NCI-H1694 treated with DMSO at 0.1 percent for 48 hours (cell line): ENCODE measurements around the gene SCAMP3.
"Not testable (repeated sequence)": the region's sequence is repeated elsewhere in the genome, so short reads cannot be mapped to it uniquely, and the experiment has no call there.

ENCODE experiments used
- DNase-seq: peaks from one replicate; lab custom pipeline; 2025; lab: John Stamatoyannopoulos, UW

Gene SCAMP3

GRCh38 chr1:155261852-155262673 is at the start of gene SCAMP3:
Gene SCAMP3 (minus strand): TSS chr1:155262360. CDS start chr1:155262151, 209 bp downstream.
- DNase-seq = peak; percentile 99

- no peak for DNase-seq
Measured at GRCh38 chr1:155309423-155310021, 47.4 kb upstream of the SCAMP3 start.

- DNase-seq = peak; percentile 100
Measured at GRCh38 chr1:155308493-155309422, 46.6 kb upstream of the SCAMP3 start, which contains the start of gene FDPS. Gene FDPS (plus strand): TSS chr1:155308866. CDS start chr1:155309790, 924 bp downstream.

GRCh38 chr1:155307247-155307740 is 45.1 kb upstream of the SCAMP3 start:
- DNase-seq = peak; percentile 69

- DNase-seq = no peak
Measured at GRCh38 chr1:155305881-155306391, 43.8 kb upstream of the SCAMP3 start.

GRCh38 chr1:155304558-155305063 is 42.5 kb upstream of the SCAMP3 start:
- no peak for DNase-seq

- no peak for DNase-seq
Measured at GRCh38 chr1:155301342-155301841, 39.2 kb upstream of the SCAMP3 start, which contains the start of gene PKLR. Gene PKLR (minus strand): TSS chr1:155301438. CDS start chr1:155301395, 43 bp downstream.

- no peak for DNase-seq
Measured at GRCh38 chr1:155300553-155301329, 38.6 kb upstream of the SCAMP3 start.

GRCh38 chr1:155300024-155300423 is 37.9 kb upstream of the SCAMP3 start:
- DNase-seq = no peak

GRCh38 chr1:155297384-155297783 is 35.2 kb upstream of the SCAMP3 start:
- DNase-seq = no peak

GRCh38 chr1:155296661-155297060 is 34.5 kb upstream of the SCAMP3 start:
- DNase-seq = no peak

GRCh38 chr1:155295942-155296267 is 33.7 kb upstream of the SCAMP3 start:
- no peak for DNase-seq

- DNase-seq = no peak
Measured at GRCh38 chr1:155295183-155295941, 33.2 kb upstream of the SCAMP3 start.

- no peak for DNase-seq
Measured at GRCh38 chr1:155294520-155295182, 32.5 kb upstream of the SCAMP3 start.

- no peak for DNase-seq
Measured at GRCh38 chr1:155293086-155293749, 31.1 kb upstream of the SCAMP3 start.

GRCh38 chr1:155291006-155291405 is 28.8 kb upstream of the SCAMP3 start:
- DNase-seq = not testable (repeated sequence)

GRCh38 chr1:155287987-155288543 is 25.9 kb upstream of the SCAMP3 start:
- no peak for DNase-seq

- DNase-seq = no peak
Measured at GRCh38 chr1:155286544-155286943, 24.4 kb upstream of the SCAMP3 start.
